NT2/D1 (cell line): Measurements from ENCODE around the gene ANK3.

ENCODE experiments used
- DNase-seq: peaks from one replicate; pipeline ENCODE4 v3.0.0-alpha.2; 2011; ENCODE audit warnings: low read depth, low spot score
- H3K27me3 ChIP-seq: 2 replicates; pipeline ENCODE4 v1.6.0; 2011; ENCODE audit warnings: mild to moderate bottlenecking; ENCODE audit not compliant: insufficient read length, insufficient read depth
- H3K36me3 ChIP-seq: 2 replicates; pipeline ENCODE4 v1.6.1; 2011; ENCODE audit warnings: mild to moderate bottlenecking, low read length, mixed read lengths; ENCODE audit not compliant: insufficient read depth, insufficient read length
- H3K4me1 ChIP-seq: 2 replicates; pipeline ENCODE4 v1.5.1; 2011; ENCODE audit not compliant: insufficient read depth, insufficient read length
- H3K4me3 ChIP-seq: 2 replicates; pipeline ENCODE4 v1.5.1; 2011; ENCODE audit warnings: low read depth; ENCODE audit not compliant: insufficient read length
- H3K9ac ChIP-seq: 2 replicates; pipeline ENCODE4 v1.6.0; 2011; ENCODE audit warnings: low read depth; ENCODE audit not compliant: insufficient read length
- H3K9me3 ChIP-seq: 2 replicates; pipeline ENCODE4 v1.5.1; 2011; ENCODE audit warnings: mild to moderate bottlenecking, low read length; ENCODE audit not compliant: insufficient read depth
- SUZ12 ChIP-seq: IDR thresholded peaks from 2 replicates; pipeline ENCODE4 v1.6.1; 2011; ENCODE audit not compliant: insufficient read length, insufficient read depth; ENCODE audit errors: extremely low read depth
- YY1 ChIP-seq: IDR thresholded peaks from 2 replicates; pipeline ENCODE4 v1.6.1; 2011; ENCODE audit not compliant: insufficient read length, insufficient read depth
- ZNF274 ChIP-seq: IDR thresholded peaks from 2 replicates; pipeline ENCODE4 v1.6.1; 2011; ENCODE audit warnings: mild to moderate bottlenecking, low read depth, low read length

Gene ANK3

GRCh38 chr10:60093317-60093716 is 296.4 kb downstream of the ANK3 start:
- TF ChIP-seq YY1, result no peak
- TF ChIP-seq SUZ12, result no peak
- no peak for TF ChIP-seq ZNF274
- Histone ChIP-seq H3K27me3 (no peaks in the 10 kb centered on the region), H3K9ac (no peak overlapping the region), H3K4me1 (no peaks in the 10 kb centered on the region), H3K9me3 (no peaks in the 10 kb centered on the region), H3K4me3 (no peak overlapping the region), H3K36me3 (no peaks in the 10 kb centered on the region)
- no peak for DNase-seq

DNA sequence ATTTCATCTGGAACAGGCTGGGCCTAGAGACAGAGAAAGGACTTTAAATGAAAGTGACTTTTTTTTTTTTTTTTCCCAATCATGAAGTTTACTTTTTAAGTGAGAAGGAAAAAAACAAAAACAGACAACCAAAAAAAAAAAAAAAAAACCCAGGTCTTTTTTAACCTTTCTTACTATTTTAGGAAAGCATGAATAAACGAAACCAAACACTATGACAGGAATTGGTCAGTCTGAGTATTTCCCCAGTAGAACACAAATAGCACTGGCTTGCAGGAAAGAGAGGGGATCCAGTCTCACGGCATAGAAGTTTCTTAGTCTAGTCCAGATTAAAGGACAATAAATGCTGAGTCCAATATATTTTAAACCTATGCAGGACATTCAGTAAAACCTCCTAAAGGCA is 302.8 kb downstream of the ANK3 start:
- no peaks in the 10 kb centered on the region for H3K36me3 ChIP-seq
- DNase-seq, result no peak
- no peaks in the 10 kb centered on the region for H3K4me1 ChIP-seq
- H3K27me3 ChIP-seq, result no peaks in the 10 kb centered on the region
- no peak overlapping the region for H3K9ac ChIP-seq
- no peak for TF ChIP-seq SUZ12
- TF ChIP-seq ZNF274, result no peak
- TF ChIP-seq YY1, result no peak
- no peaks in the 10 kb centered on the region for H3K9me3 ChIP-seq
- no peak overlapping the region for H3K4me3 ChIP-seq

DNA sequence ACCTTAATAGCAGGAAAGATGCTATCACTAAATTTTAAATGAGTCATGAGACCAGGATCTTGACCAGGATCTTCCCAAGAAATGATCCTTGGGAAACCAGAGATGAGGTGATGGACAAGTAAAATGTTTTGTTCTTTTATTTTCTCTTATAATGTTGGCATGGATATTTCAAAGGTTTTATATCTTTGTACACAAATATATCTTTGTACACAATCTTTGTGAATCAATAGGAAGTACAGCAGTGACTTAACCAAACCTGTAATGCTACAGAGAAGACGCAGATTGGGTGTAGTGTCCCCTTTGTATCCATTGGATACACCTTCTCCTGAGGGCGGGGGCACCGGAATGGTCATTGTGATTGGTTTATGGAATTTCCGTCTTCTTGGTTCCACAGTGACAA is 303.3 kb downstream of the ANK3 start:
- Histone ChIP-seq H3K9ac (no peak overlapping the region), H3K4me1 (no peaks in the 10 kb centered on the region), H3K9me3 (no peaks in the 10 kb centered on the region), H3K4me3 (no peak overlapping the region), H3K27me3 (no peaks in the 10 kb centered on the region), H3K36me3 (no peaks in the 10 kb centered on the region)
- no peak for DNase-seq
- TF ChIP-seq SUZ12 (no peak), ZNF274 (no peak), YY1 (no peak)

DNA sequence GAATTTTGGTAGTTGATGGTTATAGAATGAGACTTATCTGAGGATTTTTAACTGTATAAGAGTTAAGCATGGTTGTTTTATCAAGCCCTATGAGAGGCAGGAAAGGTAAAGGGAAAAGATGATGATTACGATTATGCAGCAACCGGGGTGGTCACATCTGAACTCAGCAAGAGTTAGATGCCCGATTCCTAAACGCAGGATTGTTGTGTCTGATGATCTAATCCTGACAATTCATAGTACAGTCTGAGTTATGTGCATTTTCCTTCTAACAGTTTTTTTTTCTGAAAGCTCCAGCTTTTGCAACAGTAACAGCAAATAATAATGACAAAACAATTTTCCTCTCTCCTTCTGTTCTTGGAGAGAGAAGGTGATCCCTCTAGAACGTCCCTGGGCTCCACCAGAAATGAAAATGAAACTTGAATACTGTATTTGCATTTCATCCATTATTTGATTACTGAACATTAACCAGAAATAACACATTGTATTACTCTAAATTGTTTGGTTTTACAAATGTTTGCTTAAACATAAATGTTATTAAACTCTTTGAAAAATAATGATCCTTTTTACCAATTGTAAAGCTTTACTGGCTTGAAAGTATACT is 306.8 kb downstream of the ANK3 start:
- H3K27me3 ChIP-seq, result no peaks in the 10 kb centered on the region
- H3K4me3 ChIP-seq, result no peak overlapping the region
- H3K36me3 ChIP-seq, result no peaks in the 10 kb centered on the region
- no peaks in the 10 kb centered on the region for H3K9me3 ChIP-seq
- H3K9ac ChIP-seq, result no peak overlapping the region
- no peak for TF ChIP-seq ZNF274
- TF ChIP-seq SUZ12, result no peak
- no peak for TF ChIP-seq YY1
- DNase-seq, result no peak
- H3K4me1 ChIP-seq, result no peaks in the 10 kb centered on the region

GRCh38 chr10:60082341-60082740 is 307.3 kb downstream of the ANK3 start:
- no peaks in the 10 kb centered on the region for H3K9me3 ChIP-seq
- no peak for DNase-seq
- no peak overlapping the region for H3K4me3 ChIP-seq
- no peaks in the 10 kb centered on the region for H3K27me3 ChIP-seq
- H3K9ac ChIP-seq, result no peak overlapping the region
- TF ChIP-seq ZNF274 (no peak), YY1 (no peak), SUZ12 (no peak)
- H3K4me1 ChIP-seq, result no peaks in the 10 kb centered on the region
- no peaks in the 10 kb centered on the region for H3K36me3 ChIP-seq

GRCh38 chr10:60073781-60074656 is 315.7 kb downstream of the ANK3 start:
- Histone ChIP-seq H3K4me3 (no peak overlapping the region), H3K27me3 (no peaks in the 10 kb centered on the region), H3K9ac (no peak overlapping the region), H3K4me1 (no peaks in the 10 kb centered on the region), H3K9me3 (no peaks in the 10 kb centered on the region), H3K36me3 (peaks cover 10% of the 10 kb centered on the region)
- no peak for DNase-seq
- TF ChIP-seq SUZ12, result no peak

DNA sequence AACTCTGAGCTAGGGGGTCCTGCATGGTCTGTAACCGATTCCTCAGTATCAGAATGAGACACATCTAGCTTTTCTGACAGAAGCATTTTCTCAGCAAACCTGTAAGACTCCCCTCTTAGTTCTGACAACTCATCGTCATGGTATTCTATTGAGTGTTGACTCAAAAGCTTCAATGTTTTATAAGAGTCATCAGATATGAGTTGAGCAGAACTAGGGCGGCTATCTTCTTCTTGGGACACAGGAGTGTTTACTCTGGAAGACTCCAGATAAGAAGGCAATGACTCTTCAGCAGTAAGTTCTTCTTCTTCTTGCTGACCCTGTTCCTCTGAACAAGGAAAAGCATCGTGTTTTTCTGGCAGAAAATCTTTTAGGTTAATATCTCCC is 316.3 kb downstream of the ANK3 start:
- TF ChIP-seq ZNF274 (no peak), SUZ12 (no peak), YY1 (no peak)
- Histone ChIP-seq H3K9me3 (no peaks in the 10 kb centered on the region), H3K27me3 (no peaks in the 10 kb centered on the region), H3K4me3 (no peak overlapping the region), H3K4me1 (no peaks in the 10 kb centered on the region), H3K36me3 (peaks cover 10% of the 10 kb centered on the region), H3K9ac (no peak overlapping the region)
- DNase-seq, result no peak
